Left kidney (tissue), 2 donors: Measurements from ENCODE around the gene CCDC196. TPM values are rescaled to one million over a fixed set of nuclear protein-coding genes. Genes with fewer than 3 reads are reported as not detected.
"Not testable (repeated sequence)": the region's sequence is repeated elsewhere in the genome, so short reads cannot be mapped to it uniquely, and the experiment has no call there.

ENCODE experiments used
- DNase-seq: peaks from one replicate; pipeline ENCODE4 v3.0.0-alpha.2; 2013
- polyA plus RNA-seq: library from polyadenylated mRNA; unstranded; fragments of 120-200 nt; gene quantifications from one replicate; pipeline ENCODE4 v1.2.1, GENCODE V29; 2013; ENCODE audit not compliant: insufficient read length

The CCDC196 gene
- polyA plus RNA-seq, 1 donor: 0.38 TPM

DNA sequence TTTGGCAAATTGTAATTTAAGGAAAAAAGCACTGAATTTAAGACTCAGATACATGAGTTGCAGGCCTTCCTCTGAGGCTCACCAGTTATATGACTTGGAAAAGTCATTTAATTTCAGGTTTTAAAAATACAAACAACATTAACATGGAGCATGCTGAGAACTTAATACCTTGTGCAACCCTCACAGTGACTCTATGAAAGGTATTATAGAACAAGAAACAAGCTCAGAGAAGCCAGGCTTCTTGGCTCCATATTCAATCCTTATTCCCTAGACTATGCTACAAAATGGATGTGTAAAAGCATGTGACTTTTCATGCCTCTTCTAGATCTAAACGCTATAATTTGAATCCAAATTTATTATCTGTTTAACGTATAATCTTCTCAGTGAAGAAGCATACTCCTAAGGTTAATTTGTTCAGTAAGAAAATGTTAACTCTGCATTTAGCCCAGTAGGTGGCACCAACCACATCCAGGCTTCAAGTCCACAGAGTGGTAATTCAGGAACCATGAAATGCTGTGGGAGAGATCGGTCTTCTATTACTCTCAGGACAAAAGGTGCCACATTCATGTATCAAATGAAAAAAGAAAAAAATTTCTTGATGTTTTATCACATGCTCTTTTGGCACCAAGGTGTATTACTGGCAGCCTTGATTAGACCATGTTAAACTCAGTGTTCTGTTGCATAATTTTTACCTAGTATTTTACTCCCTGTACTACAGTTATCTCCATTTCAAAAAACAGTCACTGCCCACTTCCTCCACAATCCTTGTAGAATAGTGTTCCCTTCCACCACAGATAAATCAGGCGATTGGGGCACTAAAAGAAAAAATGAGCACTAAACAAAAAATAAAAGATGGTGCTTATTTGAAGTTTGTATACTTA lies 9.3 kb downstream of the CCDC196 start:
- peak; percentile 73 for DNase-seq

- DNase-seq: no peak
Observed at GRCh38 chr14:66496188-66496807, 10.1 kb downstream of the CCDC196 start.

DNA sequence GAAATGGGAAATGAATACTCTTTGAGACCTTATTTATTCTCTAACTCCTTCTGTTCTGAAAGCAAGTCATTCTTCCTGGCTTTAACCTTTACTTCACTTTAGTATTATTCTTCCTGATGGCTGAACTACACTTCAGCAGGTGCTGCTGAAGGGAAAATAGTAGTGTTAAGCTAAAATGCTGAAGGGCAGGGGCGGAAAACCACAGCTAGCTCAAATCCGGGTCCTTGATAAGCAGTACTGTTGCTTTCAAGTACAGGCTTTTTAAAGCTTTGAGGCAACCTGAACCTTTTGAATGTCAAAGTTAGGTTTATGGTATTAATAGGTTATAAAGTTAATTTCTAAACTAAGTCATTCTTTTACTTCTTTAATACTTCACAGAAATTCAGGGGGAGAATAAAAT lies 10.7 kb downstream of the CCDC196 start:
- DNase-seq: no peak

GRCh38 chr14:66498311-66498710 lies 12.1 kb downstream of the CCDC196 start:
- DNase-seq: no peak

GRCh38 chr14:66501592-66501991 lies 15.4 kb downstream of the CCDC196 start:
- no peak for DNase-seq

GRCh38 chr14:66502836-66503235 lies 16.7 kb downstream of the CCDC196 start:
- not testable (repeated sequence) for DNase-seq

DNA sequence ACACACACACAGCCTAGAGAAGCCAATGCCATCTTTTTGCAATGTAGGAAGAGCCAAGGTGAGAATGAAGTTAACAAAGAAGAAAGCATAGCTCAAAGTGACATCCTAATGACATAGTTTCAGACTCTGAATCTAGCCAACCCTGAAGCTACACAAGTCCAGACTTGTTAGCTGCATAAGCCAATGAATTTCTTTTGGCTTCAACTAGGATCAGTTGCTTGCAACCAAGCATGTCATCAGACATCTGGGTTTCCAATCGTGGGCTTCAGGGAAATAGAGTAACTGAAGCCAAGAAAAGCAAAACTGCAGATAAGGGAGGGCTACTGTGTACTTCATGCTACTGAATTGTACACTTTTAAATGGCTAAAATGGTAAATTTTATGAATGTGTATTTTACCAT lies 17.4 kb downstream of the CCDC196 start:
- DNase-seq: no peak

DNA sequence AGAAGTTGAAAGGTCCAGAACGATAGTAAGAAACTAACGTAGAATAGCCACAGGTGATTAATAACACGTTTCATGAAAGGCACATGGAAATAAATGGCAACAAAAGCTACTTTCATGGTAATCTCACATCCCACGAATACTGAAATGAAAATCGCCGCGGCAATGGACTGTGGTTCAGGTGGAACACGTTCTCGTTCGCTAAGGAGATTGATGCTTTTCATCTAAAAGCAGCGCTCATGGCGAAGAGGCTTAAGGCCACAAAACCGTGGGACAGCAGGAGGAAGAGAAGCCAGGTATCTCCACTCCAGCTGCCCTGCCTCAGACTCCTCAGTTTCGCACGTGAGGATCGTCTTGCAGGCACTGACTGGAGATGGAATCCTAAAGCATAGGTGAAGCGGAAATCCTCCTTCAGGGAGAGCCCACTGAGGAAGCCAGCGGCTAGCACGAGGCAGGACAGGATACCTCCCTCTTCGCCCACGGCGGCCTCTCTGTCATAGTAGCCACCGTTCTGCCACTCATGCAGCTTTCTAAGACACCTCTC lies 21.1 kb downstream of the CCDC196 start:
- DNase-seq: peak; percentile 12

DNA sequence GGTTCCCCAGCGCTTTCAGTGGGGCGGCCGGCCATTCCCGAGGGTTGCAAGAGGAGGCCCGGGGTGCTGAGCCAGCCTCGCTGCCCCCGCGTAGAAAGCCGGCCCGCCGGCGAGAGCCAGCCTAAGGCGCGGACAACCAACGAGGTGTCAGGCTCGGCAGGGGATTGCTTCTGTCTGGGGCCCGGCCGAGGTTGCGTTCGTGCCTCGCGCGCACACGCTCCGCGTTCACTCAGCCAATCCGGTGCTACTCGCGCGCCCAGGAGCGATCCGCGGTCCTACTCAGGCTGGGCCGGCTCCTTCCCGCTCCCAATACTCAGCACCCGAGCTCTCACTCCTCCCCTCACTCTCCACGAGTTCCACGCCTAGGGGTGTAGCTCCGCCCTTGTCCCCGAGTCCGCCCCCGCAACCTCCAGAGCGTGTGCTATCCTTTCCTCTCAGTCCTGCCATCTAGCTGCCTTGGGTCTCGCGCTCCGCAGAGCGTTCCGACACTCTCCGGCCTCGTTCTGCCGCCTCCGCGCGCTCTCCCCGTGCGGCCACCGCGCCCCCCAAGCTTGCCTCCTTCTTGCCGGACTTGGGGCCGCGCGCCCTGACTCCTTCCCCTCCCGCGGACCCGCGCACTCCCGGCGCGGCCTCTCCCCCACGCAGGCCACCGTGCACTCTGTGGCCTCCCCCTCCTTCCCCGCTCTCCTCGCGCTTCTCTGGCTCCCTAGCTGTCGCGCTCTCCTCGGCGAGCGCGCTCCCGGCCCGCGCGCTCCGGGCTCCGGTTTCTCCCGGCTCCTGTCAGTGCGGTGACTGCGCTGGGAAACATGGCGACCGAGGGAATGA lies 21.8 kb downstream of the CCDC196 start, which contains the start of gene GPHN:
Gene GPHN (plus strand): TSS at position 426 of the 825 bp plus-strand sequence.
- DNase-seq: peak; percentile 94

DNA sequence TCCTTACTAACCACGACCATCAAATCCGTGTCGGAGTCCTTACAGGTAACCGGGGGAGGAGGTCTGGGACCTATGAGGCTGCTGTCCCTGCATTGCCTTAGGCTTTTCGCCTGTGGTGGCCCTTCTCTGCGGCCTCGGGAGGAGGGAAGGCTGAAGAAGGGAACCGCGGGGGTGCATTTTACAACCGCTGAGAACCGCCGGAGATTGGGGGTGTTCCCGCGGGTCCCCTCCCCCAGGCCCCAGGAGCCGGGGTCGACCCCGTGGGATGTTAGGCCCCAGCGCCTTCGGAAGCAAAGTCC lies 22.3 kb downstream of the CCDC196 start:
- DNase-seq: no peak

GRCh38 chr14:66508846-66509621 lies 22.9 kb downstream of the CCDC196 start:
- DNase-seq: peak; percentile 31

- DNase-seq: peak; percentile 26
Observed at GRCh38 chr14:66509874-66510273, 23.7 kb downstream of the CCDC196 start.

DNA sequence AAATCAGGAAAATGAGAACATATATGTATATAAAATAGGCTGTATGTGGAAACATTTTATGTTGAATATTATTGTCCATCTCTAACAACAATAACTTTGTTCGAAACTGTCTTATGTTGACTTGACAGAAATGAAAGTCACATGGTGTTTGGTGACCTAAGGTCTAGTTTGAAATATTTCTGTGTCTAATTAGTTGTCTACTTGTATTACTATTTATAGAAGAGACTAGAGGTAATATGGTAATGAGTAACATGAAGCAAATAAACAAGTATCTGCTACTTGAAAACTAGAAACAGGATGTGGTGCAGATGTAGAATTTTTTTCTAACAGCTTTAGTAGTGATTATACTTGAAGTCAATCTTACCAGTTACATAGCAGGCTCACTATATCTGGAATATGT lies 25.7 kb downstream of the CCDC196 start:
- DNase-seq: no peak

DNA sequence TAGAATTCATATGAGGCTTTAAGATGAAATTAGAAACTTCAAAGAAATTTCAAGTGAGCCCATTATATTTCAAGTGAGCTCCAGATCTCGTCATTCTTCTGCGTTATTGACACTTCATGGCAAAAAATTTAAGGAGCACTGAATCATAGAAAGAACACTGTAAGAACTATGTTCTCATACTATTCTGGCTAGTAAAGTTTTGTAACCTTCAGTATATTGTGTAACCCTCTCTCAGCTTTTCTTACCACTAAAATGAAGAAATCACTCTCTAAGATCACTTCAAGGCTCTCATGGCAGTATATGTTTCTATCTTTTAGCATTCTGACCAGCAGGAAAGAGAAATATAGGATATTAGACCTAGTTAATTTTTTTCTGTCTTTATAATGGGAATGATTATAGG lies 28.0 kb downstream of the CCDC196 start:
- no peak for DNase-seq

GRCh38 chr14:66530526-66530925 lies 44.4 kb downstream of the CCDC196 start:
- DNase-seq: no peak

- DNase-seq: no peak
Observed at GRCh38 chr14:66539034-66539433, 52.9 kb downstream of the CCDC196 start.

DNA sequence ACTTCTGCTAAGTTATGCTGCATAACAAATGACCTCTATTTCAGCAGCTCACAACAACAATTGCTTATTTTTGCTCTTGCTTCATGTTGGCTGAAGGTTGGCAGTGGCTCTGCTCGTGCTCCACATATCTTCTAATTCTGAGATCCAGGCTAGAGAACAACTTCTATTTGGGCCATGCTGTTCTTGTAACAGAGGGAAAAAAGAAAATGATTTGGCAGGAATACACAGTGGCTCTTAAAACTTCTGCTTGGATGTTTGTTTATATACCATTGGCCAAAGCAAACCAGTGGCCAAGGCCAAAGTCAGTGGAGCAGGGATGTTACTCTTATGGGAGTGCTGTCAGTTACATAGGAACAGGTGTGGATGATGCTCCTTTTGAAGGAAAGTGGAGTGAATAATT lies 53.9 kb downstream of the CCDC196 start:
- DNase-seq: no peak

GRCh38 chr14:66541627-66542026 lies 55.5 kb downstream of the CCDC196 start:
- no peak for DNase-seq

- no peak for DNase-seq
Observed at GRCh38 chr14:66543996-66544395, 57.8 kb downstream of the CCDC196 start.

DNA sequence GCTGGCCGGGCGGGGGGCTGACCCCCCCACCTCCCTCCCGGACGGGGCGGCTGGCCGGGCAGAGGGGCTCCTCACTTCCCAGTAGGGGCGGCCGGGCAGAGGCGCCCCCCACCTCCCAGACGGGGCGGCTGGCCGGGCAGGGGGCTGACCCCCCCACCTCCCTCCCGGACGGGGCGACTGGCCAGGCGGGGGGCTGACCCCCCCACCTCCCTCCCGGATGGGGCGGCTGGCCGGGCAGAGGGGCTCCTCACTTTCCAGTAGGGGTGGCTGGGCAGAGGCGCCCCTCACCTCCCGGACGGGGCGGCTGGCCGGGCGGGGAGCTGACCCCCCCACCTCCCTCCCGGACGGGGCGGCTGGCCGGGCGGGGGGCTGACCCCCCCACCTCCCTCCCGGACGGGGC lies 59.0 kb downstream of the CCDC196 start:
- DNase-seq: not testable (repeated sequence)

GRCh38 chr14:66545751-66546150 lies 59.6 kb downstream of the CCDC196 start:
- DNase-seq: not testable (repeated sequence)
